Measurements from ENCODE around the gene ADARB1. TPM values are rescaled to one million over a fixed set of nuclear protein-coding genes. Genes with fewer than 3 reads are reported as not detected.

The ADARB1 gene
- total RNA-seq, 1 experiment from 2014 or later, result 15.8 TPM

- Histone ChIP-seq H4K20me1 (ENCODE audit: control insufficient read depth, insufficient read depth, insufficient read length) (no peaks in the 10 kb centered on the region), H3K27ac (ENCODE audit: insufficient read length, low read depth, low read length) (no peak overlapping the region), H3K4me1 (ENCODE audit: insufficient read depth, low read length) (no peaks in the 10 kb centered on the region), H2BK120ac (ENCODE audit: low read depth, low read length, poor library complexity, severe bottlenecking) (no peak overlapping the region), H3T11ph (ENCODE audit: low read length) (no peak overlapping the region), H3K4ac (ENCODE audit: low read depth, low read length) (no peak overlapping the region), H2AK5ac (ENCODE audit: insufficient read length, low read length) (no peak overlapping the region), H2BK12ac (ENCODE audit: insufficient read length, low read depth, low read length) (no peak overlapping the region), H3K79me2 (ENCODE audit: insufficient read depth, low read length) (no peaks in the 10 kb centered on the region), H3K14ac (ENCODE audit: insufficient read depth, low read length) (no peak overlapping the region), H3K56ac (ENCODE audit: insufficient read length, low read depth, low read length) (no peak overlapping the region), H4K8ac (replicated peaks; ENCODE audit: insufficient read length, low read depth, low read length) (no peak overlapping the region), H3K18ac (ENCODE audit: insufficient read length, low read depth, low read length) (no peak overlapping the region), H4K5ac (ENCODE audit: insufficient read length, low read depth, low read length) (no peak overlapping the region), H2BK15ac (ENCODE audit: low read depth, low read length) (no peak overlapping the region), H3K79me1 (ENCODE audit: insufficient read depth, low read depth, low read length, poor library complexity, severe bottlenecking) (no peaks in the 10 kb centered on the region), H4K91ac (ENCODE audit: insufficient read length, low read depth, low read length) (no peak overlapping the region), H3K23ac (ENCODE audit: insufficient read length, low read depth, low read length) (no peak overlapping the region), H3K9ac (ENCODE audit: extremely low read depth, insufficient read length, low read length) (no peak overlapping the region), H3K27me3 (ENCODE audit: insufficient read depth, low read length) (no peaks in the 10 kb centered on the region), H3K9me3 (ENCODE audit: control insufficient read depth, low read depth, low read length) (no peaks in the 10 kb centered on the region), H3K4me2 (ENCODE audit: insufficient read depth, insufficient read length, low read length) (no peak overlapping the region), H2AFZ (ENCODE audit: low read length) (no peak overlapping the region), H2BK20ac (ENCODE audit: low read depth, low read length, poor library complexity, severe bottlenecking) (no peak overlapping the region), H2BK5ac (ENCODE audit: insufficient read length, low read length) (no peak overlapping the region), H3K23me2 (ENCODE audit: insufficient read length, low read depth, low read length, poor library complexity, severe bottlenecking) (no peaks in the 10 kb centered on the region)
- H3K9me3 Mint-ChIP-seq, result peaks cover 3 to 6% of the 10 kb centered on the region in 2 experiments; a peak in 2 of 5 replicates
- no peak for DNase-seq
- H3K4me3 Mint-ChIP-seq, result no peak overlapping the region
- H3K27me3 Mint-ChIP-seq (ENCODE audit: low read depth), result no peaks in the 10 kb centered on the region
- H3K27ac Mint-ChIP-seq, result no peak overlapping the region
- TF ChIP-seq, protein P1, sequence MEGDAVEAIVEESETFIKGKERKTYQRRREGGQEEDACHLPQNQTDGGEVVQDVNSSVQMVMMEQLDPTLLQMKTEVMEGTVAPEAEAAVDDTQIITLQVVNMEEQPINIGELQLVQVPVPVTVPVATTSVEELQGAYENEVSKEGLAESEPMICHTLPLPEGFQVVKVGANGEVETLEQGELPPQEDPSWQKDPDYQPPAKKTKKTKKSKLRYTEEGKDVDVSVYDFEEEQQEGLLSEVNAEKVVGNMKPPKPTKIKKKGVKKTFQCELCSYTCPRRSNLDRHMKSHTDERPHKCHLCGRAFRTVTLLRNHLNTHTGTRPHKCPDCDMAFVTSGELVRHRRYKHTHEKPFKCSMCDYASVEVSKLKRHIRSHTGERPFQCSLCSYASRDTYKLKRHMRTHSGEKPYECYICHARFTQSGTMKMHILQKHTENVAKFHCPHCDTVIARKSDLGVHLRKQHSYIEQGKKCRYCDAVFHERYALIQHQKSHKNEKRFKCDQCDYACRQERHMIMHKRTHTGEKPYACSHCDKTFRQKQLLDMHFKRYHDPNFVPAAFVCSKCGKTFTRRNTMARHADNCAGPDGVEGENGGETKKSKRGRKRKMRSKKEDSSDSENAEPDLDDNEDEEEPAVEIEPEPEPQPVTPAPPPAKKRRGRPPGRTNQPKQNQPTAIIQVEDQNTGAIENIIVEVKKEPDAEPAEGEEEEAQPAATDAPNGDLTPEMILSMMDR (conservative IDR thresholded peaks at IDR 0.05), result no peak
- no peaks in the 10 kb centered on the region for H3K4me1 Mint-ChIP-seq
- no CpG with 5 or more reads among the region's 9 CpGs for WGBS (ENCODE audit: extremely low coverage, insufficient read length, low lambda C conversion rate)
- H3K36me3 Mint-ChIP-seq (ENCODE audit: insufficient read depth in 1 of 3, low read depth in 3 of 3), result peaks cover 0 to 7% (median 2%) of the 10 kb centered on the region in 3 experiments; a peak in 5 of 7 replicates
Observed at GRCh38 chr21:45211661-45212060, 137.3 kb downstream of the ADARB1 start.
